Measurements from ENCODE around the gene CPT2. TPM values are rescaled to one million over a fixed set of nuclear protein-coding genes. Genes with fewer than 3 reads are reported as not detected.

The CPT2 gene
- total RNA-seq, 1 donor from 2014 or later: 15.5 TPM

DNA sequence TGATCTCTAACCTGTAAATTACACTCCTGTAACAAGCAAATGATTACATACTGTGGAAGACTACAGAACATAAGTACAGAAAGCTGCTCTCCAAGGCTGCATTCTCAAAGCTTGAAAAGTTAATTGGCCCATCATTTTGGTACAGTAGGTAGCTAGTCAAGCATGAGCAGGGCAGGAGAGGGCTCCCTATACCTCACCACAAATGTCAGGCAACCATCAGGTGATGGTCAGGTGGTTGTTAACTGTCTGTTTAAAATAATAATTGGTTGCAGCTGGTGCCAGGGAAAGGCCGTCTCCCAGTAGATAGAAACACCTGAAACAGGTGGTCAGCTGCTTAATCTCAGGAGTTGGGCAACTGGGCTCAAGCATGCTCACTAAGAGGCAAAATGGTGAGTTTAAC, 41.1 kb upstream of the CPT2 start:
- no peaks in the 10 kb centered on the region for H3K36me3 Mint-ChIP-seq
- TF ChIP-seq, protein P1, sequence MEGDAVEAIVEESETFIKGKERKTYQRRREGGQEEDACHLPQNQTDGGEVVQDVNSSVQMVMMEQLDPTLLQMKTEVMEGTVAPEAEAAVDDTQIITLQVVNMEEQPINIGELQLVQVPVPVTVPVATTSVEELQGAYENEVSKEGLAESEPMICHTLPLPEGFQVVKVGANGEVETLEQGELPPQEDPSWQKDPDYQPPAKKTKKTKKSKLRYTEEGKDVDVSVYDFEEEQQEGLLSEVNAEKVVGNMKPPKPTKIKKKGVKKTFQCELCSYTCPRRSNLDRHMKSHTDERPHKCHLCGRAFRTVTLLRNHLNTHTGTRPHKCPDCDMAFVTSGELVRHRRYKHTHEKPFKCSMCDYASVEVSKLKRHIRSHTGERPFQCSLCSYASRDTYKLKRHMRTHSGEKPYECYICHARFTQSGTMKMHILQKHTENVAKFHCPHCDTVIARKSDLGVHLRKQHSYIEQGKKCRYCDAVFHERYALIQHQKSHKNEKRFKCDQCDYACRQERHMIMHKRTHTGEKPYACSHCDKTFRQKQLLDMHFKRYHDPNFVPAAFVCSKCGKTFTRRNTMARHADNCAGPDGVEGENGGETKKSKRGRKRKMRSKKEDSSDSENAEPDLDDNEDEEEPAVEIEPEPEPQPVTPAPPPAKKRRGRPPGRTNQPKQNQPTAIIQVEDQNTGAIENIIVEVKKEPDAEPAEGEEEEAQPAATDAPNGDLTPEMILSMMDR (IDR thresholded peaks at IDR 0.05; ENCODE audit: unreplicated experiment): no peak
- no peaks in the 10 kb centered on the region for H3K9me3 Mint-ChIP-seq
- DNase-seq (ENCODE audit: low spot score in 2 of 2, unreplicated experiment in 2 of 2): no peak
- H3K4me3 Mint-ChIP-seq: no peak overlapping the region
- no peaks in the 10 kb centered on the region for H3K4me1 Mint-ChIP-seq
- H3K27ac Mint-ChIP-seq: no peak overlapping the region
- no peaks in the 10 kb centered on the region for H3K27me3 Mint-ChIP-seq (ENCODE audit: low read depth)

DNA sequence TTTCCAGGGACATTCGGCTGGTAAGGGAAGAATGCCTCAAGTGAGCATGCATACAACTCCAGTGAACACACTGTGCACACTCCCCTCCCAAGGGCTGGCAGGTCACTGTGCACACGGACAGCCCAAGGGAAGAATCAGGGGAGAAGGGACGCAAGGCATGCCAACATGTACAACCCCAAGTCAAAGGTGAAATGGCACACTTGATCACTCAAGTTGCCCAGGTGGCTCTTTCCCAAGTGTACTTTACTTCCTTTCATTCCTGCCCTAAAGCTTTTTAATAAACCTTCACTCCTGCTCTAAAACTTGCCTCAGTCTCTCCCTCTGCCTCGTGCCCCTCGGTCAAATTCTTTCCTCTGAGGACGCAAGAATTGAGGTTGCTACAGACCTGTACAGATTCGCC, 40.7 kb upstream of the CPT2 start:
- no peaks in the 10 kb centered on the region for H3K36me3 Mint-ChIP-seq
- no peak for DNase-seq (ENCODE audit: low spot score in 2 of 2, unreplicated experiment in 2 of 2)
- H3K27me3 Mint-ChIP-seq (ENCODE audit: low read depth): no peaks in the 10 kb centered on the region
- no peaks in the 10 kb centered on the region for H3K4me1 Mint-ChIP-seq
- no peak overlapping the region for H3K27ac Mint-ChIP-seq
- H3K4me3 Mint-ChIP-seq: no peak overlapping the region
- H3K9me3 Mint-ChIP-seq: no peaks in the 10 kb centered on the region
- TF ChIP-seq, protein P1 (IDR thresholded peaks at IDR 0.05; ENCODE audit: unreplicated experiment): no peak

DNA sequence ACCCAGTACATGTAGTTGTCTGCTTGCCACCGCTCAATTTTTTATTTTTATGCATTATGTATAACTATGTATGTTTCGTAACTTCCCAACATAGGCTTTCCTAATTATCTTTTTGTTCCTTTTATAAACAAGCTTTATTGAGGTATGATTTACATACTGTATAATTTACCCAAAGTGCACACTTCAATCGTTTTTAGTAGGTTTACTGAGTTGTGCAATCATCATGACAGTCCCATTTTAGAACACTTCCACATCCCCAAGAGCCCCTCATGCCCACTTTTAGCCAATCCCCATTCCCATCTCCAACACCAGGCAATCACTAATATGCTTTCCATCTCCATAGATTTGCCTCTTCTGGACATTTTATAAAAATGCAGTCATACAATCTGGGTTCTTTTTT, 39.8 kb upstream of the CPT2 start:
- no peaks in the 10 kb centered on the region for H3K9me3 Mint-ChIP-seq

DNA sequence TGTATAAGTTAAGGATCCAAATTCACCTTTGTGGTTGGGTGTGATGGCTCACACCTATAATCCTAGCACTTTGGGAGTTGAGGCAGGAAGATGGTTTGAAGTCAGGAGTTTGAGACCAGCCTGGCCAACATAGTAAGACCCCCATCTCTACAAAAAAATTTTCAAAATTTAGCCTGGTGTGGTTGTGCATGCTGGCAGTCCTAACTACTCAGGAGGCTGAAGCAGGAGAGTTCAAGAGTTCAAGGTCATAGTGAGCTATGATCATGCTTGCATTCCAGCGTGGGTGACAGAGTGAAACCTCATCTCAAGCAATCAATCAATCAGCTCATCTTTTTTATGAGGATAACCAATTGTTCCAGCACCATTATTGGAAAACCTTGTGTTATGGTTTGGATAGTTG, 37.7 kb upstream of the CPT2 start:
- TF ChIP-seq, protein P1 (IDR thresholded peaks at IDR 0.05; ENCODE audit: unreplicated experiment): no peak
- H3K4me1 Mint-ChIP-seq: no peaks in the 10 kb centered on the region
- H3K27ac Mint-ChIP-seq: no peak overlapping the region
- H3K27me3 Mint-ChIP-seq (ENCODE audit: low read depth): peaks cover 5% of the 10 kb centered on the region
- DNase-seq (ENCODE audit: low spot score in 2 of 2, unreplicated experiment in 2 of 2): no peak
- no peaks in the 10 kb centered on the region for H3K9me3 Mint-ChIP-seq
- no peaks in the 10 kb centered on the region for H3K36me3 Mint-ChIP-seq
- no peak overlapping the region for H3K4me3 Mint-ChIP-seq

More for the DNA sequence above, 39.8 kb upstream of the CPT2 start:
- H3K4me3 Mint-ChIP-seq: no peak overlapping the region
- no peak overlapping the region for H3K27ac Mint-ChIP-seq
- H3K36me3 Mint-ChIP-seq: no peaks in the 10 kb centered on the region
- TF ChIP-seq, protein P1 (IDR thresholded peaks at IDR 0.05; ENCODE audit: unreplicated experiment): no peak
- H3K4me1 Mint-ChIP-seq: no peaks in the 10 kb centered on the region
- no peaks in the 10 kb centered on the region for H3K27me3 Mint-ChIP-seq (ENCODE audit: low read depth)
- no peak for DNase-seq (ENCODE audit: low spot score in 2 of 2, unreplicated experiment in 2 of 2)

DNA sequence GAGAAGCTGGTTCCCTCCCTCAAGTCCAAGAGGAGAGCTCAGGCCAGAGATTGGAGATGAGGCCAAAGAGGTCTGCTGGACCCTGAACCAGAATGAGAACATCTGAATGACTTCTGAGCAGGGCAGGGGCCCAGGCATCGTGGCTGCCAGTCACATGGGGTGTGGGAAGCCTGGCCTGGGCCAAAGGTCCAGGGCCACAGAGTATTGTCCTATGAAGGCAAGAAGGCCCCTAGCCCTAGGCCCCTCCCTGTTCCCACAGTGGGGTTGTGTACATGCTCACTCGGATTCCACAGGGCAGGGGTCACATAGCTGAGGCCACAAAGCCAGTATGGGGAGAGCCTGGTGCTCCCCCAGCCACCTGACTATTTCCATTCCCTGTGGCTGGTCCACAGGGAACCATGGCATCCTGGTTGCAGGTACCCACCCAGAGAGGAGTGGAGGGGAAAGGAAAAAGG, 35.7 kb upstream of the CPT2 start:
- no peaks in the 10 kb centered on the region for H3K36me3 Mint-ChIP-seq
- H3K9me3 Mint-ChIP-seq: no peaks in the 10 kb centered on the region
- no peak overlapping the region for H3K4me3 Mint-ChIP-seq
- TF ChIP-seq, protein P1 (IDR thresholded peaks at IDR 0.05; ENCODE audit: unreplicated experiment): no peak
- H3K27me3 Mint-ChIP-seq (ENCODE audit: low read depth): peaks cover 13% of the 10 kb centered on the region
- no peak overlapping the region for H3K27ac Mint-ChIP-seq
- DNase-seq (ENCODE audit: low spot score in 2 of 2, unreplicated experiment in 2 of 2): no peak
- H3K4me1 Mint-ChIP-seq: no peaks in the 10 kb centered on the region

DNA sequence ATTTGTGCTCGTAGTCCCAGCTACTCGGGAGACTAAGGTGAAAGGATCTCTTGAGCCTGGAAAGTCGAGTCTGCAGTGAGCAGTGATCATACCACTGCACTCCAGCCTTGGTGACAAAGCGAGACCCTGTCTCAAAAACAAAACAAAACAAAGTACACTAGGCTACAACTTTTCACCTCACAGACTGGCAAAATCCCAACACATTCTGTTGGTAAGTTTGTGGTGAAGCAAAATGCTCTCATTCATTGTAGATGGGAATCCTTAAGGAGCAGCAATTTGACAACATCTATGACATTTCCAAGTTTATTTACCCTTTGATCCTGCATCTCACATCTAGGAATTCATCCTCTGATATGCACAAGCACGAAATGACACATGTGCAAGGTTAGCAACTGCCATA, 34.0 kb upstream of the CPT2 start:
- DNase-seq (ENCODE audit: low spot score in 2 of 2, unreplicated experiment in 2 of 2): no peak
- TF ChIP-seq, protein P1 (IDR thresholded peaks at IDR 0.05; ENCODE audit: unreplicated experiment): no peak
- Mint-ChIP-seq H3K9me3 (no peaks in the 10 kb centered on the region), H3K27ac (no peak overlapping the region), H3K4me1 (no peaks in the 10 kb centered on the region), H3K4me3 (no peak overlapping the region), H3K36me3 (no peaks in the 10 kb centered on the region), H3K27me3 (ENCODE audit: low read depth) (peaks cover 16% of the 10 kb centered on the region)
